Stimulated activated CD4-positive, alpha-beta T cell treated with anti-CD3 and anti-CD28 coated beads, Interleukin-15, amount 100 ng/mL, for 48 hours (primary cell): ENCODE measurements around the gene HNRNPA3.
"Not testable (repeated sequence)": the region's sequence is repeated elsewhere in the genome, so short reads cannot be mapped to it uniquely, and the experiment has no call there.

Source experiments
- DNase-seq, 2 donors: peaks; one replicate each; pipeline ENCODE4 v3.0.0-alpha.2; 2020; ENCODE audit warnings: low read depth in 2 of 2

Gene HNRNPA3

DNA sequence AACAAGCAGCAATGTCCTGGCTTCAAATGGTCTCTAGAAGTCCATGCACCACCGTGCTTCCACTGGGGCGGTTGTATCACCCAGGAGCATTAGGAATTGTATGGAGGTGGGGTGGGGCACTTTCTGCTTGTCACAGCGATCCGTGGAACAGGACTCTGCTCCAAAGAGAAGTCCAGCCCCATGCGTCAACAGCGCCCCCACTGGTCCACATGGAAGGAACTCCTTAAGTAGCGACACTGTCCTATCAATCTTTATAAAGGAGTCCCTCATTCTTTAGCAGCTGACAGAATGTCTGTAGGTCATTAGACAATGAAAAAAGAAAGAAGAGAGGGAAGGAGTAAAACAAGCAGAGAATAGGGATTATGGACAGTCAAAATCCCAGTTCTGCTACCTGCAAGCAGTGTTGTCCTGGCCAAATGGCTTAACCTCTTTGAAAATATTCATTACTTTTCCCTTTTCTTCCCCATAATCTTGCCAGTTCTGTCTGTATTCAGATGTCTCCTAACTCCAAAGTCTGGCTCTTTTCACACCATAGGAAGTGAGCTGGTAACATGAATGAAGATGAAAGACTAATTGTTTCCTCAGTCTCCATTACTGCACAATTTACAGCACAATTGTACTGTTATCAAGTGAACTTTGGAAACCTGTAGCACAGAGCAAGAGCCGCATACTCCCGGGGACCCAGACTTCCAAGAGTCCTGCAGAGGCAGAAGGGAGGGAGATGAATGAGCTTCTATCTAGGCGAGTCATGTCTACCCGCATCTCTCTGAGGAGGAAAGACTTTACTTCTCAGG lies 42.0 kb downstream of the HNRNPA3 start:
- DNase-seq = no peak

DNA sequence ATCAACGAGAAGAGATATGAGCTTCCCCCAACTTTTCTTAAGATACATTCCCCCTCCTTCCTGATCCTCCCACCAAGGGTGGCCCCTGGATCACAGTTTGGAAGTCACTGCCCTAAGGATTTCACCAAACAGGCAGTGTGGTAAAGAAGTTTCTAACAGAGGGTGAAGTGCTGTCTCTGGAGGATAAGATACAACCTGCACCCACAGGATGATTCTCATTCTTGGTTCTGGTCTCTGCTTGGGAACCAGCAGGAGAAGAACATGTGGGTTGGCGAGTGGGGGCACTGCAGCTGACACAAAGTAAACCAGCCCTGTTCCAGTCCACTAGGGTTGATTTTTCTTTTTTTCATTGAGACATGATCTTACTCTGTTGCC lies 42.6 kb downstream of the HNRNPA3 start:
- DNase-seq = no peak

GRCh38 chr2:177256026-177256425 lies 43.4 kb downstream of the HNRNPA3 start:
- no peak for DNase-seq

- DNase-seq = no peak
Observed at GRCh38 chr2:177256695-177257094, 44.1 kb downstream of the HNRNPA3 start.

DNA sequence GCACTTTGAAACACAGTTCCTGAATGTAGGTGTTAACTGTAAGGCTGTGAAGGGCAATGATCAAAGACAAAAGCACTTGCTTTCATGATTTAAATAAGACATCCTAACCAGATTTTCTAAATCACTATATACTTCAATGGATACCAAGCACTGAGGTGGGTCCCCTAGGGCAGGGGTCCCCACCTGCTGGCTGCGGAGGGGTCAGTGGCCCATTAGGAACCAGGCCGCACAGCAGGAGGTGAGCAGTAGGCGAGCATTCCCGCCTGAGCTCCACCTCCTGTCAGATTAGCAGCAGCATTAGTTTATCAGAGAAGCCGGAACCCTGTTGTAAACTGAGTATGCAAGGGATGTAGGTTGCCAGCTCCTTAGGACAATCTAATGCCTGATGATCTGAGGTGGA lies 44.9 kb downstream of the HNRNPA3 start:
- DNase-seq = no peak

DNA sequence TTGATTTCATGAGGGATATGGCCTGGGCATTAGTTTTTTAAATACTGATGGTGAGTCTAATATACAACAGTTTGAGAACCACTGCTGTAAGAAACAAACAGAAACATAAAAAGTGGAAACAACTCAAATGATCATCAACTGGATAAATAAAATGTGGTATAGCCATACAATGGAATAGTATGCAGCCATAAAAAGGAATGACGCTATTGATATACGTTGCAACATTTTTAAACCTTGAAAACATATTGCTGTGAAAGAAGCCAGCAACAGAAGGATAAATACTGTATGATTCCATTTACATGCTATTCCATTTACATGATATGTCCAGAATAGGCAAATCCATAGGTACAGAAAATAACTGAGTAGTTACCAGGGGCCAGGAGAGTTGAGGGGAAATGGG lies 45.5 kb downstream of the HNRNPA3 start:
- no peak for DNase-seq

GRCh38 chr2:177260379-177260778 lies 47.8 kb downstream of the HNRNPA3 start:
- DNase-seq = no peak

- no peak for DNase-seq
Observed at GRCh38 chr2:177261116-177262060, 48.8 kb downstream of the HNRNPA3 start.

GRCh38 chr2:177262092-177262491 lies 49.5 kb downstream of the HNRNPA3 start:
- no peak for DNase-seq

DNA sequence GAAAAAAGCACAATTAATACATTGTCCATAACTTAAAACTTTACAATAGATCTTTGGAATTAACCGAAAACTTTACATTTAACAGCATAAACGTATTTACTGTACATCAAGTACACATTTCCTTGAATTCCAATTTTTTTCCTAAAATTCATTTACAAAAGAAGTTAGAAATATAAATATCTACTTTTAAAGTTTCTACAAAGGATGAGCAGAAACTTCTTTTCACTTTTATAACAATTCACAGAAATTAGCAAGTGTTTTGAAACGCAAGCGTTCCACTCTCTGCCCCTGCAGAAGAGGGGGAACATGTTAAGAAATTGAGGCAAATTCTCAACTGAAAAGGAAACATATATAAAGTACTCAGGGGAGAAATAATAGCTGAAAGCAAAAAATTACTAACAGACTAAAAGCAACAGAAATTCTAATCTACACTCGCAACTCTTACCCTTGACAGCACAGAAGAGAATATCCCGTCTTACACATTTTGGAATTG lies 50.4 kb downstream of the HNRNPA3 start:
- DNase-seq = no peak

GRCh38 chr2:177263451-177264208 lies 51.0 kb downstream of the HNRNPA3 start:
- DNase-seq = peak; percentile 86 to 89

GRCh38 chr2:177264209-177264692 lies 51.7 kb downstream of the HNRNPA3 start:
- peak in 1 of 2 donors; percentile 7 for DNase-seq

DNA sequence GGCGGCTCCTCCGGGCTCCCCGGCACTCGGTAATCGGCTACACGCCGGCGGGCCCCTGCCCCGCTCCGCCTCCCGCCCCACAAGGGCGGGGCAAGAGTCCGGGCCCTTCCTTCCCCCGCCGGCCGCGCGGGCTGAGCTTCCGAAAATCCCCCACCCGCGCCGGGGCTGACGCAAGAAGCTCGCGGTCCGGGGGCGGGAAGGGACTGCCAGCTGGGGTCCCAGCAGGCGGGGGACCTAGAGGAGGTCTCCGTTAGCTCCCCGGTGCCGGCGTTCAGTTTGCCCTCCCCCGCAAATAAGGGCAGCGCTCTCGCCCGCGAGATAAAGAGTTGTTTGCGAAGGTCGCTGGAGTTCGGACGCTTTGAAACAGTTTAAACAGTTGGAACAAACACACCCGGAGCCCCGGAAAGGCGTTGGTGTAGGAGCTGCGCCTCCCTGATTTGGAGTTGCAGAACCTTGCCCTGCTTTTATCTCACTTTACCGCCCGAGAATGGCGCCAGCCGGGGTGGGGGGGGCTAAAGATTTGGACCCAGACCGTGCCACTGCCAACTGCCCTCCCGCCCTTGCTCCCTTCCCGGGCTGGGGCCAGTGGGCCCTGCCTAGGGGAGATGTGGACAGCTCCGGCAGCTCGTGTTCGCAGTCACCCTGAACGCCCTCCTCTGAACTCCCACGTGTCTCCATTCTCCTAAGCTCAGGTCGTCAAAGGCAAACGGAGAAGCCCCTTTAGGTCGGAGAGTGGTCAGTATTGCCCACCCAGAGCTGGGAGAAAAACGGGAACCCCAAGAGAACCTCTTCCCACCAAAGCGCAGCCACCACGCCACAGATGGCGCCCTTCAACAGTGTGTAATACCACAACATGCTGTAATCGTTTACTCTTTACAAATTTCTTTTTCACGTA lies 52.3 kb downstream of the HNRNPA3 start, which contains the start of gene NFE2L2:
Gene NFE2L2 (minus strand): TSS at position 35 of the 895 bp plus-strand sequence. CDS start 151 bp downstream, outside the sequence.
- peak; percentile 88 to 93 for DNase-seq

- no peak for DNase-seq
Observed at GRCh38 chr2:177265824-177266817, 53.5 kb downstream of the HNRNPA3 start.

DNA sequence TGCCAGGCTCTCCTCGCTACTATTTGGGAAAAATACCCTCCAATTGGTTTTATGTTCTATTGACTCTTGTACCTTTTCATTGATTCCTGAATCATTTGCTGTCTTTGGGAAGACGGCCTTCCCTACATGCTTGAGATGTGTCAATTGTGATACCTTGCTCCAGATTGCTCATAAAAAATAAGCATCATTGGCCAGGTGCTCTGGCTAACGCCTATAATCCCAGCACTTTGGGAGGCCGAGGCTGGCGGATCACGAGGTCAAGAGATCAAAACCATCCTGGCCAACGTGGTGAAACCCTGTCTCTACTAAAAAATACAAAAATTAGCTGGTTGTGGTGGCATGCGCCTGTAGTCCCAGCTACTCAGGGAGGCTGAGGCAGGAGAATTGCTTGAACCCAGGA lies 54.4 kb downstream of the HNRNPA3 start:
- DNase-seq = not testable (repeated sequence)

DNA sequence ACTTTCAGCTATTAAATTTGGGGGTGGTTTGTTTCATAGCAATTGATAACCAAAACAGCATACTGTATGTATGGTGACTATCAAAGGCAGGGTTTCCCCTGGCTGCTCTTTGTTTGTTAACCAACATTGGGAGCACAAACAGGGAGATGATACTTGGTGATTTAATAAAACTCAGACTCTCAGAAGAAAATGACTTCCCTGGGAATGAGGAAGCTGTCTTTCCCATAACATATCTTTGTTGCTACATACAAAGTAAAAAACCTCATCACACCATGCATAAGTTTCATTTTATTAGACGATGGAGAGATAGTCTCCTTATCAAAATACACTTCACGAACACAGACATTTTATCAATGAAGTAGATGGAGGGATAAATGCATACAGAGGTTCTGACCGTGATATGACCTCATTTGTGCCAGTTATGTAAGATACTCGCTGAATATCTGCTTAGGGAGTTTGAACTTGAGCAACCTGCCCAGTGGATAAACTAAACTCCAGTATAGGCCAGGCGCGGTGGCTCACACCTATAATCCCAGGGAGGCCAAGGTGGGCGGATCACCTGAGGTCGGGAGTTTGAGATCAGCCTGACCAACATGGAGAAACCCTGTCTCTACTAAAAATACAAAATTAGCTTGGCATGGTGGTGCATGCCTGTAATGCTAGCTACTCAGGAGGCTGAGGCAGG lies 55.7 kb downstream of the HNRNPA3 start:
- no peak for DNase-seq

GRCh38 chr2:177268901-177269300 lies 56.3 kb downstream of the HNRNPA3 start:
- DNase-seq = no peak

GRCh38 chr2:177270531-177270930 lies 57.9 kb downstream of the HNRNPA3 start:
- no peak for DNase-seq
